ENCODE measurements around the gene CFL1. TPM values are rescaled to one million over a fixed set of nuclear protein-coding genes. Genes with fewer than 3 reads are reported as not detected.

CFL1 gene
- total RNA-seq = 2,226 and 2,249 TPM in 2 replicates

DNA sequence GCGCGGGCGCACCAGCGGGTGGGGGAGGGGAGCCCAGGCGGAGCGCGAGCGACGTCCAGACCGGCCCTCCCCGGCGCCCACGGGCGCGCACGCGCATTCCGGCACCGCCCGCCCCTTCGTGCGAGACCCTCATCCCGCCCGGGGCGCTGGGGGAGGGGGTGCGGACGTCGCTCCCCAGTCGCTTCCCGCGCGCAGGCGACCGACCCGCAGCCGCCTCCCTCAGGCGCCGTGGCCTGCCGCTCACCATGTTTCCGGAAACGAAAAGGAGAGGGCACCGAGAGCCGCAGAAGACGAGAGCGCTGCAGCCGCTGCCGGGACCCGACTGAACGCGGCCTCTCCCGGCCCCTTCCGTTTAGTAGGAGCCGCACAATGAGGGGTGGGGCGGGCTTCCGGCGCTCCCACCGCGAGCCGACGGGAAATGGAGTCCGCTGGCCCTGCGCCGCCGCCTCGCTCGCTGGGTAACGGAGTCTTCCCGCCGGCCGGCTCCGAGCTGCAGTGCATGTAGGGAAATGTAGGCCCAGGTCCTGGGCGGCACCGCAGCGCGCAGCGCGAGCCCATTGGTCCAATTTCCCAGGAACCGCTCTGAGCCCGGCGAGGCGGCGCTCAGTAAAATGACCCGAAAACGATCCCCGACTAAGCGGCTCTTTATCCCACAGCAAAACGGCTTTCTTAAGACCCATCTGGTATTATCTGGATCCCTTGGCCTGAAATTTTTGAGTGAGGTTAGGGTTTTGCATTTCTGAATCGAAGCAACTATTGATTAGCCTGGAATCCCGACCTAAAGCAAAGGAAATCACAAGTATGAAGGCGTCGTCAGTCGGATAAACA, at the start of gene CFL1:
TSS of gene CFL1 (minus strand) at position 328 of the 828 bp plus-strand sequence. CDS start at position 247, 81 bp downstream.

GRCh38 chr11:65900125-65900898, 42.3 kb upstream of the CFL1 start, which contains the start of gene FOSL1:
Gene FOSL1, minus strand, starts transcription at chr11:65900388. Its CDS starts 49 bp downstream, at chr11:65900339.

GRCh38 chr11:65890324-65891218, 32.6 kb upstream of the CFL1 start, which contains the start of gene CCDC85B:
Gene CCDC85B, plus strand, starts transcription at chr11:65890673. Its CDS starts 111 bp downstream, at chr11:65890784.

DNA sequence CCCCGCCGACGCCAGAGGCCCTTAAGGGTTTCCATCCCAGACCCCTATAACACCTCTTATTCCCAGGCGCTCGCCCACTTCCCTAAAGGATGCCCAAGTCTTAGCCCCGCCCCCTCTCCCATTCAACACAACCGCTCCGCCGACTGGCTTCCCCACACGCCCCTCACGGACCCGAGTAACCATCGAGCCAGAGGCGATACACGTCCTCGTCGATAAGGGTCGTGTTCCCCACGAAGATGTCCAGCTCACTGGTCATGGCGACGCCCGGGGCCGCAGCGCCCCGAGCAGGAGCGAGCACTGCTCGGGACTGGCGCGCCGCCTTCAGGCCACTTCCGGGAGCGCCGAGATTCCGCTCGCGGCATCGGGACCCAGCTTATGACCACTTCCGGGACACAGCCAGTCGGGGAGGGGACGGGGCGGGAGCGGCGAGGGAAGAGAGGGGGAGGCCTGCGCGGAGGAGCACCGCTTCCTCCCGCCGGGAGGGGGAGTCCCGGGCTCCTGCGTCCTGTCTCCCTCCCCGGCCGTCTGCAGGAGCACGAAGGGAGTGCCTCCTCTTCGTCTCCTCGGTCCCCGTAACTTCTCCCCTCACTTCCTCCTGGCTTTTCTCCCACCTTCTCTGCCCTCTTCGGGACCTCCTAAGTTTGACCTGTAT, 30.3 kb upstream of the CFL1 start, which contains the start of gene FIBP:
TSS of gene FIBP (minus strand) at position 309 of the 652 bp plus-strand sequence. CDS start at position 256, 53 bp downstream.

DNA sequence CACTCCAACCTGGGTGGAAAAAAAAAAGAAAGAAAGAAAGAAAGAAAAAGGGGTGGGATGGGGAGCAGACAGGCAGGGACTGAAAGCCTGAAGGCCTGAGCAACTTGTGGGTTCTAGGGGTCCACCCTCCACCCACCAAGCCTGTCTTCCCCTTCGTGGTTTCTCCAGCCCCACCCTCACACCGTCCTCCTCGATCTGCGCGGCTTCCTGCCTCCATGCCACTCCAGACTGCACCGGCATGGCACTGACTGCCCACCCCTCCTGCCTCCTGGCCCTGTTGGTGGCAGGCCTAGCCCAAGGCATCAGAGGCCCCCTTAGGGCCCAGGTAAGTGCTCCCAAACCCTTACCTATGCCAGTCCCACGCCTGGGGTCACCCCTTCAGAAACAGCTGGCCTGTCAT, 21.6 kb upstream of the CFL1 start, which contains the start of gene CTSW:
TSS of gene CTSW (plus strand) at position 221 of the 400 bp plus-strand sequence. CDS start at position 239, 18 bp downstream.

DNA sequence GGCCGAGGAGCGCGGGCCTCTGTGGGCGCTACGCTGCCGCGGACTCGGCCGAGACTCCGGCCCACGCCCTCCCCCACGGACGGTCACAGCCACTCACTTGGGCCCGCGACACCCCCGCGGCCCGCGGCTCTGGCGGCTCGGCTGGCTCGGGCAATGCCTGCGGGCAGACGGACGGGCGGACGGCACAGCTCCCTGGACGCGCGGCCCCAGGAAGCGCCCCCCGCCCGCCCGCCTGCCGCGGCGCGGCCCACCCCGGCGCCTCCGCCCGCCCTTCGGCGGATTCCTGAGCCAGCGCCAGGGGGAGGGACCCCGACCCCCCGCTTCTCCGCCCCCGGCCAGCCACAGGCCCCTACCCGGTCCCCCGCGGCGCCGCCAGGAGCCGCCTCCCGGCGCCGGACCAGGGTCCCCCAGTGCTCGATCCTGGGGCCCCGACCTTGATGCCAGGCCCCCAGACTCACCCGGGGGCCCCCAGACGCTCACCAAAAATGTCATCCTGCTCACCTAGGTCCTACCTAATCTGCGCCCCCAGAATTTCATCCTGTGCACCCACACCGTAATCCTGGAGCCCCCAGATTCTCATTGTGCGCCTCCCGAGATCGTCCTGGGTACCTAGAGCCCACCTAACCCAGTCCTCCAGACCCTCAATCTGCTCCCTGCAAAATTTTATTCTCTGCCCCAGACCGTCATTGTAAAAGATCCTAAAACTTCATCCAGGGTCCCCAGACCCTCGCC, 14.8 kb upstream of the CFL1 start, which contains the start of gene EFEMP2:
TSS of gene EFEMP2 (minus strand) at position 215 of the 732 bp plus-strand sequence. CDS start 446 bp downstream, outside the sequence.

DNA sequence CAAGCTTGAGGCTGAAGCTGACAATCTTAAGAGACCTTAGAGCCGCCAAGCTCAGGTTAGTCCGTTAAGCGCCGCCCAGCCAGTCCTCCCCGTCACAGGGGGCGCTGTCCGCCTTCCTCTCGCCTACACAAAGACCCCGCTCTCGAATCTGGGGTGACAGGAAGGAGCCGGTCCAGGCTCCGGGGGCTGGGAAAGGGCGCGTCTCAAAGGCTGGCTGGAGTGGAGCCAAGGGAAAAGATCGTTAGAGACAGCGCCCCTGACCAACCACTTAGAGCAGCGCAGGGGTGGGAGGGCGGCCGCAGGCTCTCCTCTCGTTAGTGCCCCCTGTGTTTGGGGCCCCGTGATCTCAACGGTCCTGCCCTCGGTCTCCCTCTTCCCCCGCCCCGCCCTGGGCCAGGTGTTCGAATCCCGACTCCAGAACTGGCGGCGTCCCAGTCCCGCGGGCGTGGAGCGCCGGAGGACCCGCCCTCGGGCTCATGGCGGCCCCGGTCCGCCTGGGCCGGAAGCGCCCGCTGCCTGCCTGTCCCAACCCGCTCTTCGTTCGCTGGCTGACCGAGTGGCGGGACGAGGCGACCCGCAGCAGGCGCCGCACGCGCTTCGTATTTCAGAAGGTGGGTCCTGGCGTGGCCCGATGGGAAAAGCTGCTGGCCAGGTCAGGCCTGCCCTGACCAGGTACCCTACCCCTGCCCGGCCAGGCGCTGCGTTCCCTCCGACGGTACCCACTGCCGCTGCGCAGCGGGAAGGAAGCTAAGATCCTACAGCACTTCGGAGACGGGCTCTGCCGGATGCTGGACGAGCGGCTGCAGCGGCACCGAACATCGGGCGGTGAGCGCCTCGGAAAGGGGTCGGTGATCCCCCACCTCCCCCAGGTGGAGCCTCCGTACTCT, 2.5 kb upstream of the CFL1 start, which contains the start of gene MUS81:
TSS of gene MUS81 (plus strand) at position 156 of the 887 bp plus-strand sequence. CDS start at position 477, 321 bp downstream.

DNA sequence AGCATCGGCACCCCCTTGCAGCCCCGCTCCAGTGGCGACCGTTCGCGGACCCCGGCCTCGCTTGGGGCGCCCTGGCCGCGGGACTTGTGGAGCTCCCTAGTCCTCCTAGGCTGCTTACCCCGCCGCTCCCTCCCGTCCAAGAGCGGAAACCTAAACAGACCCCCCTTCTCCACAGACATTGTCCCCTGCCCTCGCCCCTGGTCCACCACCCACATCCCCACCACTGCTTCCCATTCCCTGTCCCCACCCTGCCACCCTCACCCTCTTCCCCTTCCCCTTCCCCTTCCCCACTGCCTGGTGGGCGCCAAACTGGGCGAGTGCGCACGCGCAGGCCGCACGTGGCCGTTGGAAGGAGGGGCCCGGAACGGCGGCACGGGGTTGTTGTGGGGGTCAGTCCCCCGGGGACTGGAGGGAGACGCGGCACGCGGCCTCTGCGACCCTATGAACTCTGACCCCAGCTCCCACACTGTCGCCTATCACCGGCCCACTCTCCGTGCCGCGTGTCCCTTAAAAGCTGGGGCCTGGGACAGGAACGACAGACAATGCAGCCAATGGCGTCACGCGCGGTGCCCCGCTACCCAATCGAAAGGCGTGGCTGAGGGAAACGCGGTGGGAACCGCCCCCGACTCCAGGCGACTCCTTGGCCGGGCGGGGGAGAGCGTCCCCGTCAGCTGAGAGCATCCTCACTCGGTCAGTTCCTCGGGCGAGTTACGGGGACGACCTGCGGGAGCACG, 24.5 kb downstream of the CFL1 start, which contains the start of gene SNX32:
TSS of gene SNX32 (plus strand) at position 667 of the 734 bp plus-strand sequence. CDS start 103 bp downstream, outside the sequence.

Other genes with a start within 250 kb of the CFL1 start
- gene MAP3K11, start 244.0 kb downstream of the CFL1 start, total RNA-seq = 122 and 126 TPM in 2 replicates
- gene PCNX3, start 242.4 kb downstream of the CFL1 start, total RNA-seq = 40.7 and 41.1 TPM in 2 replicates
- gene SIPA1, start 220.1 kb downstream of the CFL1 start, total RNA-seq = 61.1 and 68.3 TPM in 2 replicates
- gene RELA, start 195.3 kb downstream of the CFL1 start, total RNA-seq = 63.1 and 67.4 TPM in 2 replicates
- 42.8 and 56.6 TPM in 2 replicates for gene KAT5, start 145.9 kb downstream of the CFL1 start, total RNA-seq
- gene RNASEH2C, start 137.4 kb downstream of the CFL1 start, total RNA-seq = 92.3 and 93.2 TPM in 2 replicates
- gene AP5B1, start 77.2 kb downstream of the CFL1 start, total RNA-seq = 10.8 and 11.3 TPM in 2 replicates
- not detected in 2 replicates for gene OVOL1, start 71.1 kb downstream of the CFL1 start, total RNA-seq
- not detected in 2 replicates for gene SNX32, start 24.2 kb downstream of the CFL1 start, total RNA-seq
- 35.0 and 40.1 TPM in 2 replicates for gene MUS81, start 2.3 kb upstream of the CFL1 start, total RNA-seq
- gene EFEMP2, start 14.6 kb upstream of the CFL1 start, total RNA-seq = 29.5 and 33.7 TPM in 2 replicates
- gene CTSW, start 21.7 kb upstream of the CFL1 start, total RNA-seq = 0.20 TPM in 1 of 2 replicates, not detected in the other
- 95.7 and 125 TPM in 2 replicates for gene FIBP, start 30.3 kb upstream of the CFL1 start, total RNA-seq
- 258 and 273 TPM in 2 replicates for gene CCDC85B, start 32.5 kb upstream of the CFL1 start, total RNA-seq
- 125 and 127 TPM in 2 replicates for gene FOSL1, start 42.2 kb upstream of the CFL1 start, total RNA-seq
- 18.9 and 19.7 TPM in 2 replicates for gene C11orf68, start 60.9 kb upstream of the CFL1 start, total RNA-seq
- gene DRAP1, start 61.2 kb upstream of the CFL1 start, total RNA-seq = 209 and 235 TPM in 2 replicates
- gene TSGA10IP, start 87.3 kb upstream of the CFL1 start, total RNA-seq = not detected in 2 replicates
- gene SART1, start 103.6 kb upstream of the CFL1 start, total RNA-seq = 32.7 and 43.3 TPM in 2 replicates
- gene EIF1AD, start 144.0 kb upstream of the CFL1 start, total RNA-seq = 27.2 and 38.1 TPM in 2 replicates
- 109 and 139 TPM in 2 replicates for gene BANF1, start 144.3 kb upstream of the CFL1 start, total RNA-seq
- 0.20 and 0.25 TPM in 2 replicates for gene CST6, start 153.8 kb upstream of the CFL1 start, total RNA-seq
- 0.47 TPM in 1 of 2 replicates, not detected in the other for gene CATSPER1, start 168.3 kb upstream of the CFL1 start, total RNA-seq
- gene GAL3ST3, start 191.0 kb upstream of the CFL1 start, total RNA-seq = not detected in 2 replicates
- 130 and 155 TPM in 2 replicates for gene SF3B2, start 194.2 kb upstream of the CFL1 start, total RNA-seq
- gene PACS1, start 212.1 kb upstream of the CFL1 start, total RNA-seq = 18.0 and 19.3 TPM in 2 replicates

Data from mammary microvascular endothelial cell (primary cell).